Hippocampal formation (tissue), 2 donors: ENCODE results near the gene FOXK1.

Experiments
- DNase-seq, 2 donors: peaks; one replicate each; lab custom pipeline; 2025; lab: John Stamatoyannopoulos, UW

The FOXK1 gene

DNA sequence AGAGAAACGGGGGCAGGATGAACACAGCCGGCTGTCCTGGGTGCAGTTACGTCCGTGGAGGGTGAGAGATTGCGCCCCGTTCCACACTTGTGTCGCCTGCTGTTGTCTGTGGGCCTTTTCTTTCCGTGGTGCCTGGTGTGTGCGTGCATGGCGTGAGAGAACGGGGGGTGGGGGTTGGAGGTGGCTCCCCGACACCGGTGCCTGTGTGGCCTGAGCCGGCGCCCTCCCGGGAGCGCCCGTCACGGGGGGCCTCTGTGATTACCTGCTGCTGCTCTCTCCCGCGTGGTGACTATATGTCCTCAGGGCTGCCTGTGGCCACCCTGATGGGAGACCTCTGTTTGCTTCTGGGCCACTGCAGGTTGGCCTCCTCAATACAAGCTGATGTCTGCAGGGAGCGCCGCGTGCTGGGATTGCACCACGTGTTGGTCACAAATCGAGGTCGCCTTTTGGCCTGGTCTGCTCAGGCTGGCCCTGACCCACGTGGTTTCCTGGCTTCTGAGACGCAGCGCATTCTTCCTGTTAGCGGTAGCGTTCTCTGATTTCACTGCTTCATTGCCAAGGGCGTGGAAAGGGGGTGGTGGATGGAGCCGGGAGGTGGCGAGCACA is 82.4 kb downstream of the FOXK1 start:
- no peak for DNase-seq

DNA sequence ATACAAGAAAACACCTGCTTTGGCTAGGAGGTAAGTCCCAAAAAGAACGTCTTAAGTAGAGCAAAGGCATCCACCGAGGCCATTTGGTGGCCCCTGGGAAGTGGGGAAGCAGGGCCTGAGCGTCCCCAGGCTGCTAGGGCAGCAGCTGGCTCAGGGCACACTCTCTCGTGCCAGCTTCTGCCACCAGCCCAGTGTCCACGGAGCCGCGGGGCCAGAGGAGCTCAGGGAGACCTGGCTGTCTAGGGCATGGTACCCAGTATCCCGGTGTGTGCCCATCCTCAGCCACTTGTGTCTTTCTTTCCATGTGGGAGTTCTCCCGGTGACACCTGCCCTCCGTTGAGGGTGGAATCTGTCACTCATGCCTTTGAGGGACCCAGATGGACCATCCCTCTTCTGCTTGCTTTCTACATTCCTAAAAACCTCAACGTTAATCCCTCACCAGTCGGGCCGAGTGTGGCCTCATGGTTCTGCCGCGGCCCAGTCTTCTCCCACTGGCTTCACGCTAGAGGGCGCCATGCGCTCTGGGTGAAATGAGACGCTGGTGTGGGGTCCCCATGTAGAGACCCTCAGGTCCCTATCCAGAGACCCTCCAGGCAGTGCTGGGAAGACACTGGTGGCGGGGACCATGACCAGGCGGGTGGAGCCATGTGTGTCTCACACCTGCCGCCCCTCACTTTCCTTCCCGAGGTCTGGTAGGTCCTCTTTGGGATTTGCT is 83.8 kb downstream of the FOXK1 start:
- DNase-seq, result no peak

DNA sequence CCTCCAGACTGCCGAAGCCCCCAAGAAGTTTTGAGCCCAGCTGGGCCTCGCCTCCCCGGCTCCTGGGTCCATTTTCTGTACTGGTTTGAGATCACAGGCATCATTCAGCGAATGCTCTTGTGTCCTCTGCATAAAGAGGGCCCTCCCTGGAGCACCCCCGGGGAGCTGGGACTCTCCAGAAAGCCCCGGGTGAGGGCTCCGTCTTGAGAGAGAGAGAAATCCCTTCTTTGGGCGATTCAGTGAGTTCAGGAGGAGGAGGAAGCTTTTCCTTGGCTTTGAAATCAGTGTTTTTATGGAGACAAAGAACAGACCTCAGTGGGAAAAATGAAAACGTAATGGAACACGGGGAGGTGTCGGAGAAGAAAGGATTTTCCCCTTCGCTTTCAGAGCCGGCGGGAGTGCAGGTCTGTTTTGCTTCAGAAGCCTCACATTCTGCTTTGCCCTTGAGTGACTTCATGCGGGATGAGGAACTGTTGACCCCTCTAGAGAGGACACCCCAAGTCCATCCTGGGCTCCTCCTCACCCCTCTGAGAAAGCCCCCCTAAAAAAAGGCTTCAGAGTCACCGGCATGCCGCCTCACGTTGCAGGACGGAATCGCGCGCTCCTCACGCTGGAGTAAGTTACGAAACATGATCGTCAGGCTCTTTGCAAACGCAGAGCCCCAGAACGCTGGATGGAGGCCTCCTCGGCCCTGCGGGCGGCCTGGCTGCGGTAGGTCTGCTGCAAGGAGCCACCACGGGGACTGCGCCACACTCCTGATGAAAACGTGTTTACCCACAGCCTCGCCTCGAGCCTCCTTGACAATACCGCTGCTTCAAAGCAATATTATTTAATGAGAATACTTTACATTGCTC is 84.8 kb downstream of the FOXK1 start:
- DNase-seq, result no peak

DNA sequence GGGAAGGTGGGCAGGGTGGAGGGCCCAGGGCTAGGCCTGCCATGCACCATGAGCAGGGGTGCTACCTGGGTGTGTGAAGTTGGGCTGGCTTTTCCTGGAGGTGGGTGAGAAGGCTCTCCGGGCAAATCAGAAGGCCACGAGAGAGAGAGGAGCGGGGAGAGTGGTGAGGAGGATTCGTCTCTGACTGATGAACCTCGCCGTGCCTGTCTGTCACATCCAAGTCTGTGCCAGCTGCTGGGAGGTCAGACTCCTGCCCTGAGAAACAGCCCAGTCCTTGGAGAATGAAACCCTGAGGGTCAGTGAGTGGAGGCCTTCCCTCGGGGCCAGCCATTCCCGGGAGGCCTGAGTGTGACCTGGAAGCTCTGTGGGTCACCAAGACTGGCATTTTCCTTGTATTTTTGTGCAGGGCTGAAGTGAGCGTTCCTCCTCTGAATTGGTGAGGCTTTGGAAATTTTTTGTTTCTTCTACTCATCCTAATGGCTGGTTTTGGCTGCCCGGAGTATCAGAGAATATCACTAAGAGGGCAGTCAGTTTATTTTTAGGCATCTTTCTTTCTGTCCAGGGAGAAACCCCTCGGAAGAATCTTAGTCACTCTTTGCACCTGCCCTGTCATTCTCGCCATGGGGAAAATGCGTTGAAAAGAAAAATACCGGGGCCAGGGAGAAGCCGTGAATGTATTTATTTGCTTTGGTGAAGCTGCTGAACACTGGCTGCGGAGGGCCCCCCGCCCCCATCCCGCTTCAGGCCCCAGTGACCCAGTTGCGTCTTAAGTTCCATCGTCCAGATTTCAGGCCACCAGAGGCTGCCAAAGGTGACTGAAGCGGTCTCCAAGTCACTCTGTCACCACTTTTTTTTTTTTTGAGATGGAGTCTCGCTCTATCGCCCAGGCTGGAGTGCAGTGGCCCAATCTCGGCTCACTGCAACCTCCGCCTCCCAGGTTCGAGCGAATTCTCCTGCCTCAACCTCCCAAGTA is 86.8 kb downstream of the FOXK1 start:
- no peak for DNase-seq

DNA sequence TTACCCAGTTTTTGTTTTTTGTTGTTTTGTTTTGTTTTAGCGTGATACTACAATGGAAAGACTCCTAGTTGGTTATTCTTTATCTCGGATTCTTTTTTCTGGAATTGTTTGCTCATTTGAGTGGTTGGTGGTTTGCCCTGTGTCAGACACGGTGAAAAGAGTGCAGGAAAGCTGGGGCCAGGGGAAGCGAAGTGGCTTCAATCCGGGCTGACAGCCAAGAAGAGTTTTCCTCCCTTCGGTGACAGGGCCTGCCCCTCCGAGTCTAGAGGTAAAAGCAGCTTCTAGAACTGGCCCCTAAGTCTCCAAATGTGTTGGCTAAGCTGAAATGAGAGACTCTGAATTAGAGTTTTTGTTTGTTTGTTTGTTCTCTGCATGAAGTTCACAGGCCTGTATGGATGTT is 87.7 kb downstream of the FOXK1 start:
- no peak for DNase-seq

DNA sequence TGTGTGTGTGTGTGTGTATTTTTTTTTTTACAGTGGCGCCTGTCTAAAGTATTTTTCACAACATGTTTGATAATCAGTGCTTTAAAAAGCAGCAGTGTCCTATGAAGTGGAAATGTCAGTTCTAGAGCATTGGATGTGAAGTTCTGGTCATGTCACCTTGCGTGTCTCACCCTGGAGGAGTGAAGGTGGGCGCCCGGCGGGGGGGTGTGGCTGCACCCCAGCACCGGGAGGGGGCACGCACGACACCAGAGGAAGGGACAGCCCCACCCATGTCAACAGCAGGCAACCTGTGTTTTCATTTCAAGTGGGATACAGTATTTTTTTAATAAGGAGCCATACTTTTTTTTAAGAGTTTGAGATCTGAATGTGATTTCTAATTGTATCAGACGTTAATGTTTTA is 88.8 kb downstream of the FOXK1 start:
- no peak for DNase-seq

DNA sequence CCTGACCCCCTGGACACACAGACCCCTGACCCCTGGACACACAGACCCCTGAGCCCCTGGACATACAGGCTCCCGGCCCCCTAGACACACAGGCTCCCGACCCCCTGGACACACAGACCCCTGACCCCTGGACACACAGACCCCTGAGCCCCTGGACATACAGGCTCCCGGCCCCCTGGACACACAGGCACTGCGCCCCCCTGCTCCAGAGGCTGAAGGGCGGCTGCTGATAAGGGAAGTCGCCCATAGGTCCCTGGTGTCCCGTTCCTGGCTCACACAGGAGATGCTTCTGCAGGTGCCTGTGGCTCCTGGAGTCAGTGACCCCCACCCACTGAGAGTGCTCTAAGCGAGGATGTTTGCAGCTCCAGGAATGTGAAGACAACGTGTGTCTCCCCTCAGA is 89.6 kb downstream of the FOXK1 start:
- DNase-seq, result no peak

DNA sequence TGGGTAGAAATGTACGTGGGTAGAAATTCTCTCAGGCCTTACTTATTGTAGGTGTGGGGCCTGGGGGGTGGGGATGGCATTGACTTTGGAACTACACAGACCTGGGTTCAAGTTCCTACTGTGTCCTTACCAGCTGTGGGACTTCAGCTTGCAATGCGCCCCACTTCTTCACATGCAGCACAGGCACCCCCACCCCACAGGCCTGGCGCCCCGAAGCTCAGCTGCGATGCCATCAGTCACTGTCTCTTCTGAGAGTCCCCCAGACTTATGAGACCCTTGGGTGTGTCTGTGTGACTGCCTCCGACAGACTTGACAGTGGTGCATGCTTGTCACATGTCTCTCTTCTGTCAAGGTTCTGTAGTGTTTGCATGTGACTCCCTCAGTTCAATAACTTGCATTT is 90.2 kb downstream of the FOXK1 start:
- DNase-seq, result no peak

DNA sequence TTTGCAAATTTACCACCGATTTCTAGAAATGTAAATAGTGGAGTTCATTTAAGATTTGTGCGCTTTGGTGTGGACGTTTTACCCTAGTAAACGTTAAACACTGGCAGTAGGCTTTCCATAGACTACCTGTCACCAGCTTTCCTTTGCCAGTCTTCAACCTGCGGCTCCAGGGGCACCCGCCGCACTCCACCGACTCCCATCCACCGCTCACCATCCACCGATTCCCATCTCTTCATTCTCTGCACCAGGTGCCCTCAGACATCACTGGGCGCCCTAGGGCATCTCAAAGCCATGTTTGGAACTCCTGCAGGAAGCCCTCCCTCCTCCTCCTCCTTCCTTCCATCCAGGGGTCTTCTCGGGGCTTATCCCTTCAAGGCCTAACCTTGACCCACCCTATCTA is 91.9 kb downstream of the FOXK1 start:
- DNase-seq, result no peak

DNA sequence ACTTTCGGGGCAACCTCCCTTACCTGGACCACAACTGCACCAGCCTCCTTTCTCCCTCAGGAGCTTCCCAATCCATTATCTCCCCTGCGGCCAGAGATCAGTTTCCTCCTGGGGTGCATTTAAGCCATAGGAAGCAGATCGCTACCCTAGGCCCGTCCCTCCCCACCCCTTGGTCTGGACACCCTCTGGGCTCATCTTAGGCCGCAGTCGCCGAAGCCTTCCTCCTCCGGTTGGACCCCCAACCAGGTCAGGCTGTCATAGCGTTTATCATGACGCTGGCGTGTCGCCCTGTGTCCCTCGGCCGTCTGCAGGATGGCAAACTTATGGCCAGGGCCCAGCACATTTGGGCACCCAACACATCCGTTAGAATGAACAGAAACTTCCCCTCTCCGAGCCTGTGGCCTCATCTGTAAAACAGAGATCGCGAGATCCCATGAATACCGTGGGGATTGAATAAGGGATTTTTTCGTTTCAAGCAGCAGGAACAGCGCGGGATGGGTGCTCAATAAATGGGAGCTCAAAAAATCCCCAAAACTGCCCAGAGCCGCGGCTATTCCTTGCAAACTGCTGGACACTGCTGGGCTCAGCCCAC is 92.7 kb downstream of the FOXK1 start:
- DNase-seq, result no peak

DNA sequence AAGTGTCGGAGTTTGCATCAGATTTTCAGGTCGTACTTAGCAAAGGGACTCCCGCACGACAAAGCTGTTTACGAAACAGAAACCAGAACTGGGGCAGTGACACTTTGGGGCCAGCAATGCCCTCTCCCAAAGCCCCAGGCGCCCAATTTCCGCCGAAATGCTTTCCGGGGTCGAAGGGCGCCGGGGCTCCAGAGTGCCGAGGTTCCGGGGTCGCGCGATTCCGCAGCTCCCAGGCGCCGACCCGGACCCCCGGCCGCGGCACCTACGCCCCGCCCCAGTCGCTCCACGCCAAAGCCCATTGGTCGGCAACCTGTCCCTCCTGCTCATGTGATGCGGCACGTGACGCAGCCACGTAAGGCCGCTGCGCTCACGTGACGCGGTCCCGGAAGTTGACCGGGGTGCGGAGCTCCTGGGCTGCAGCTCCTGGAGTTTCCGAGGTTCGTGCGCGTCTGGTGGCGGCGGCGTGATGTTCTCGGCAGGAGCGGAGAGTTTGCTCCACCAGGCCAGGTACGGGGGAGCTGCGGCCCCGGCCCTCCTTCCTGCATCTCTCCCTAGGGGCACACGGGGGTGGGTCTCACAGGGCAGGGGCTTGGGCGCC is 93.3 kb downstream of the FOXK1 start, which contains the start of gene AP5Z1:
Gene AP5Z1 (plus strand): TSS at position 374 of the 598 bp plus-strand sequence. CDS start 93 bp downstream, at position 467.
- DNase-seq, result peak; percentile 91 to 93

DNA sequence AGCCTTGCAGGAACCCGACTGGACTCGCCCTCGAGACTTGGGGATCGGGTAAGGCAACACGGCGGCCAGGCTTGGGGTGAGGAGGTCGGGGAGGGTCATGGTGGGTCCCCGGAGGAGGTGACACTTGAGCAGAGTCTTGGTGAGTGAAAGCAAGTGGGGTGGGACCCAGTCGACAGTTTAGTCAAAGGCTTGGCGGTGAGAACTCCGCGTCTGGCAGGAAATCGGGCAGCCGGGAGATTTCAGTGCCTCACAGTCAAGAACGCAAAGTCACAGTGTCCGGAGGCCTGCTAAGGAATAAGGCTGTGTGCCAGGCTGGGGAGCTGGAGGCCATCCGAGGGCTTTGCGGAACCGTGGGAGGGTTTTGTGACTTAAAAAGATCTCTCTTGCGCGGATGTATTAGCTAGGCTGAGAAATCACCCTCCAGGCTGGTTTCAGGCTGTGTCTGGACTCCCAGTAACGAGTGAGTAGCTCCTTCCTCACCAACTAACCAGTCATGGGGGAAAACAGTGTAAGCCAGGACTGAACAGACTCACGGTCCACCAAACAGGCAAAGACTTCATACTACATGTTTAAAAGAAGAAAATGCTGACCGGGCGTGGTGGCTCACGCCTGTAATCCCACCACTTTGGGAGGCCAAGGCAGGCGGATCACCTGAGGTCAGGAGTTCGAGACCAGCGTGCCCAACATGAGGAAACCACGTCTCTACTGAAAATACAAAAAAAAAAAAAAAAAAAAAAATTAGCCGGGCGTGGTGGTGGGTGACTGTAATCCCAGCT is 93.9 kb downstream of the FOXK1 start:
- no peak for DNase-seq

DNA sequence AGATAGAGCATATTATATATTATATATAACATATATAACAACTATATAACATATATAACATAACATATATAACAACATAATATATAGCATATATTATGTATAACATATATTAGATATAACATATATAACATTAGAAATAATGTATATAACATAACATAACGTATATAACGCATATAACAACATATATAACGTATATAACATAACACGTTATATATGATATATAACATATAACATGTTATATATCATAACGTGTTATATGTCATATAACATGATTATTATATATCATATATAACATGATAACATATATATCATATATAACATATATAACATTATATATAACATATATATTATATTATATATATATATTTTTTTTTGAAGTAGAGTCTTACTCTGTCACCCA is 97.0 kb downstream of the FOXK1 start:
- DNase-seq, result no peak

DNA sequence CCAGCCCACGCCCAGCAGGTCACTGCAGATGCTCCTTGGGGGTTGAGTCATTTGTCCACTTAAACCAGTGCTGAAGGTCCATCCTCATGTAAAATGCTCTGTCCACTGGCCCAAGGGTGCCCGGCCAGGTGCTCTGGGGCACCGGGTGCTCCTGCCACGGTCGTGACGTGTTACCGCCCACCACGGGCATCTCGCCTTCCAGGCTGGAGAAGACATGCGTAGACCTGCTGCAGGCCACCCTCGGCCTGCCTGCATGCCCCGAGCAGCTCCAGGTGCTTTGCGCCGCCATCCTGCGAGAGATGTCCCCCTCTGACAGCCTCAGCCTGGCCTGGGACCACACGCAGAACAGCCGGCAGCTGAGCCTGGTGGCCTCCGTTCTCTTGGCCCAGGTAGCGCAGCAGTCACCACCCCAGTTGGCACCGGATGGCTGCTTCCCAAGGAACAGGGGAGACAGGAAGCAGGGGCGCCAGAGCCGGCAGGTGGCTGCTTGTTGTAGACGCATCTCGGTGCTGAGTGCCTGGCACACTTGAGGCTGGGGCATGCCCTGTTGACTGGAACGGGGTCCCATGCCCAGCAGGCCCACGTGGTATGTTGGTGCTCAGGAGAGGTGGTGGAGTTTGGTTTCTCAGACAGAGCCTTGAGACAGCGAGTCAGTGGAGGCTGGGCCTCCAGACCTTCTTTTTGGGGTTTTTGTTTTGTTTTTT is 99.4 kb downstream of the FOXK1 start:
- DNase-seq, result no peak

DNA sequence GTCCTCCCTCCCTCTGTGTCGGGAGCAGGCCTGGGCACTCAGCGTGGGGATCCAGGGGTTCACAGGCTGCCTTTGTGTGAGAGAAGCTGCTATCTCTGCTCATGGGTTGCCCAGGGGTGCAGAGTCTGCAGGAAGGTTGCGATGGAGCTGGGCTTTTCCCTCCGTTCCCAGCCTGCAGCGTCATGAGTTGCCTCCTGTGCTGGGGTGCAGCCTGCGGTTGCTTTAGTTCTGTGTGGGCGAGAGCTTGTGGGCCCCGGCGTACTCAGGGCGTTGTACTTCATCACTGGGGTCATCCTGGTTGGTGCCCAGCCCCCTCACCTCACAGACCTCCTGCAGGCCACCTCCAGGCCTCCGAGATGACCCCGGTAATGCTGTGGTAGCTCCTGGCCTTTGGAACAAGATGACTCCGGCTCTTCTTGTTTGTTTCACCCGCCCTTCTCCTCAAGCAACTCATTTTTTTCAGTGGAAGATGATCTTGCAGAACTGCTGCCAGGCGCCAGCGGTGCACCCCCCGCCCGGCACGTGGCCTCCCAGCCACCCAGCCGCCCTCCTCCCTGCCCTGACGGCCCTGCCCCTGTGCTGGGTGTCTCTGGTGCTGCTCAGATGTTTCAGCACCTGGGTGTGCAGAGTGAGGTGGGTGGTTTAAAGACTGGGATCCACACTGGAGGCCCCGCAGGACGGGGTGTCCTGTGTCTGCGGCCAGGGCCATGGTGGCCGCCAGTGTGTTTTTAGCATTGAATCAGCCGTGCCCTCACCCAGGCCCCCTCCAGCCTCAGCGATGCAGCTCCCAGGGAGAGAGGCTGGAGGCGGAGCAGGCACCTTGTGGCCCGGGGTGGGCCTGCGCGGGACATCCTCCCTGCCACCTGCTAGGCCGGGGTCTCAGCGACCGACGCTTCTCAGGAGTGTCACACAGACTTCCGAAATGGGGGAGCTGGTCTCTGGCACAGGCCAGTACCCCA is 100.5 kb downstream of the FOXK1 start:
- DNase-seq, result no peak

DNA sequence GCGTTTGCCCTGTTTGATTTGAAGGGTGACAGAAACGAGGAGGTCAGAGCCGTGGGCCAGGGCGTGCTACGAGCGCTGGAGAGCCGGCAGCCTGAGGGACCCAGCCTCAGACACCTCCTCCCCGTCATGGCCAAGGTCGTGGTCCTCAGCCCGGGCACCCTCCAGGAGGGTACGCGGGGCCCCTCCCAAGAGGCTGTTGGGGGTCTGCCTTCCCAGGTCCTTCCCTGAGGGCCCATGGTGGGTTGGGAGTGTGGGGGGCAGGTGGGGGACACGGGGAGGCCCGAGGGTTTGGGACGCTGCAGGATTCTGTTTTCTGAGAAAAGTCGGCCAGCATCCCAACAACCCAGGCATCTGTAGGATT is 101.2 kb downstream of the FOXK1 start:
- DNase-seq, result no peak

DNA sequence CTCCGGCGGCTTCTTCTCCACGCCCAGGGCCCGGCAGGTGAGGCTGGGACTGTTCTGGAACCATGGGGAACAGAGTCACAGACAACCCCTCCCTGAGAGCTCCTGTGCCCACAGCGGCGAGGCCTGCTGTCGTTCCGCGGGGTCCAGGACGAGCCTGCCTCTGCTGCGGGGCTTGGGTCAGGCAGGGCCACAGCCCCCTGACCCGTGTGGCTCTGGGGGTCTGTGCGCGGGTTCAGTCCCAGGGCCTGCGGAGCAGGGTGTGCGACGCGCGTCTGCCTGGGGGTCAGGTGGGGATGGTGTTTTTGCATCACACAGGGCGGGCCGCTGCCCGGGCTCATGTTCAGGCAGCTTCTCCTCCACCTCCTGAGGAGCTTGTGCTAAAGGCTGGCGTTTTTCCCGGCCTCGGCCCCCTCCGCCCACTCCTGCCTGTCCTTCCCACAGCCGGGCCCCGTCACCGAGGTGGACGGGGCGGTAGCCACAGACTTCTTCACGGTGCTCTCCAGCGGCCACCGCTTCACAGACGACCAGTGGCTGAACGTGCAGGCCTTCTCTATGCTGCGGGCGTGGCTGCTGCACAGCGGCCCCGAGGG is 101.8 kb downstream of the FOXK1 start:
- no peak for DNase-seq

DNA sequence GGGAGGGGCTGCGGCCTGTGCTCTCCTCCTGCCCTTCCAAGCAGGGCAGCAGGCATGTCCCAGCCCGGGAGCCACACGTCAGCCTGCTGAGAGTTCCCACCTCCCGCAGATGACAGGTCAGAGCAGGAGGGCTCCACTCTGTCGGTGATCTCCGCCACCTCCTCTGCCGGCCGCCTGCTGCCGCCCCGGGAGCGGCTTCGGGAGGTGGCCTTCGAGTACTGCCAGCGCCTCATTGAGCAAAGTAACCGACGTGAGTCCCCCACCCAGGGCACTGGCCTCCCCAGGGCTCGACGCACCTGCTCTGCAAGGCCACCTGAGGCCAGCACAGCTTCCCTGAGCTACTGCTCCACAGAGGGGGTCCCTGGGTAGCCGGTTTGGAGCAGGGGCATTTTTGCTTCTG is 102.7 kb downstream of the FOXK1 start:
- no peak for DNase-seq
